ENCODE results near the gene ADNP.

GRCh38 chr20:50844430-50845100 lies 86.7 kb downstream of the ADNP start:
- TF ChIP-seq CTCF (IDR thresholded peaks at IDR 0.05): no peak
- TF ChIP-seq POLR2A (IDR thresholded peaks at IDR 0.05): no peak
- no peak for TF ChIP-seq EP300 (IDR thresholded peaks at IDR 0.05)
